PC-3 (cell line): ENCODE results near the gene TBC1D14. TPM values are rescaled to one million over a fixed set of nuclear protein-coding genes. Genes with fewer than 3 reads are reported as not detected.

Experiments used
- ATAC-seq: fragments of 200-7000 bp; cut with Tn5 transposase; 2 replicates; pipeline ENCODE4 v1.9.1; 2020; ENCODE audit warnings: mild to moderate bottlenecking, moderate library complexity
- BruUV-seq: library from RNA; stranded (reverse); fragments of 400-500 nt; replicated peaks from 2 replicates; lab custom pipeline; 2021; lab: Mats Ljungman, UMichigan
- CTCF ChIA-PET: fragments of 300-600 bp; sonication (Branson Sonifier 250); formaldehyde crosslinking; loops from one replicate; lab custom pipeline; 2022; ENCODE audit warnings: antibody characterized with exemption; lab: Charles Lee
- POLR2A ChIA-PET: fragments of 300-600 bp; sonication (Branson Sonifier 250); formaldehyde crosslinking; loops from one replicate; lab custom pipeline; 2022; ENCODE audit warnings: antibody characterized with exemption; ENCODE audit not compliant: unreplicated experiment; lab: Charles Lee
- DNase-seq: peaks from one replicate; pipeline ENCODE4 v3.0.0-alpha.2; 2015
- H2AFZ ChIP-seq: fragments of 300-600 bp; sonication (generic); 2 replicates; pipeline ENCODE4 v1.6.0; 2016; ENCODE audit warnings: antibody characterized with exemption, low read length
- H3F3A ChIP-seq: fragments of 300-600 bp; sonication (generic); one replicate; pipeline ENCODE4 v1.6.0; 2017; ENCODE audit warnings: antibody characterized with exemption, low read length, control low read depth, mild to moderate bottlenecking; ENCODE audit not compliant: unreplicated experiment
- H3K27ac ChIP-seq: fragments of 300-600 bp; sonication (generic); 2 replicates; pipeline ENCODE4 v1.5.1; 2016; ENCODE audit warnings: mild to moderate bottlenecking, low read length
- H3K27me3 ChIP-seq: fragments of 300-600 bp; sonication (generic); 2 replicates; pipeline ENCODE4 v1.6.1; 2016; ENCODE audit warnings: low read length, mixed read lengths
- H3K36me3 ChIP-seq: fragments of 300-600 bp; sonication (generic); 2 replicates; pipeline ENCODE4 v1.6.1; 2016; ENCODE audit warnings: low read depth, mixed run types, low read length, mixed read lengths
- H3K4me1 ChIP-seq: fragments of 300-600 bp; sonication (generic); 2 replicates; pipeline ENCODE4 v1.5.1; 2016; ENCODE audit warnings: low read length; ENCODE audit not compliant: insufficient read depth
- H3K4me2 ChIP-seq: fragments of 300-600 bp; sonication (generic); 2 replicates; pipeline ENCODE4 v1.6.0; 2016; ENCODE audit warnings: low read length
- H3K4me3 ChIP-seq: fragments of 300-600 bp; sonication (generic); 2 replicates; pipeline ENCODE4 v1.5.1; 2016; ENCODE audit warnings: mild to moderate bottlenecking, low read length, mixed read lengths
- H3K79me2 ChIP-seq: fragments of 300-600 bp; sonication (generic); 2 replicates; pipeline ENCODE4 v1.6.1; 2017; ENCODE audit warnings: low read length, mixed read lengths
- H3K9ac ChIP-seq: fragments of 300-600 bp; sonication (generic); 2 replicates; pipeline ENCODE4 v1.6.0; 2016; ENCODE audit warnings: mild to moderate bottlenecking, low read length
- H3K9me2 ChIP-seq: fragments of 300-600 bp; sonication (generic); replicated peaks from 2 replicates; pipeline ENCODE4 v1.6.1; 2016; ENCODE audit warnings: mixed run types, low read length, mixed read lengths
- H3K9me3 ChIP-seq: fragments of 300-600 bp; sonication (generic); 2 replicates; pipeline ENCODE4 v1.6.1; 2016; ENCODE audit warnings: low read length, mixed read lengths
- H4K20me1 ChIP-seq: fragments of 300-600 bp; sonication (generic); 2 replicates; pipeline ENCODE4 v1.6.1; 2016; ENCODE audit warnings: low read length, mixed read lengths
- EZH2 ChIP-seq: fragments of 300-600 bp; sonication (generic); IDR thresholded peaks from one replicate; pipeline ENCODE4 v1.6.1; 2017; ENCODE audit warnings: antibody characterized with exemption, mild to moderate bottlenecking, low read length; ENCODE audit not compliant: unreplicated experiment
- EZH2phosphoT487 ChIP-seq: fragments of 300-600 bp; sonication (generic); IDR thresholded peaks from 2 replicates; pipeline ENCODE4 v1.6.1; 2018; ENCODE audit warnings: mild to moderate bottlenecking, antibody characterized with exemption, low read length, borderline replicate concordance
- intact Hi-C: fragments of 100-400 bp; cut with micrococcal nuclease; formaldehyde crosslinking; loops from 2 replicates; pipeline ENCODE4 v1.9.0; 2023
- total RNA-seq: library from RNA; depleted of rRNA; stranded (reverse); fragments of >200 nt; gene quantifications from 2 replicates; pipeline ENCODE4 v1.2.3, GENCODE V29; 2014
- TF ChIP-seq, protein P1 (sequence below): fragments of 300-600 bp; sonication (generic); conservative IDR thresholded peaks from 2 replicates; pipeline ENCODE4 v1.5.1; 2017; ENCODE audit warnings: antibody characterized with exemption, low read depth, mild to moderate bottlenecking, low read length

Gene TBC1D14
- total RNA-seq, 1 experiment from 2014 or later: 33.0 TPM

- H3K9me2 ChIP-seq: no peaks in the 10 kb centered on the region
- intact Hi-C loops: loop anchor here (5.0 kb wide), 1 partner anchor 80 kb away; no protein-coding TSS in a partner anchor
Measured at GRCh38 chr4:7067126-7067451, 157.5 kb downstream of the TBC1D14 start.

DNA sequence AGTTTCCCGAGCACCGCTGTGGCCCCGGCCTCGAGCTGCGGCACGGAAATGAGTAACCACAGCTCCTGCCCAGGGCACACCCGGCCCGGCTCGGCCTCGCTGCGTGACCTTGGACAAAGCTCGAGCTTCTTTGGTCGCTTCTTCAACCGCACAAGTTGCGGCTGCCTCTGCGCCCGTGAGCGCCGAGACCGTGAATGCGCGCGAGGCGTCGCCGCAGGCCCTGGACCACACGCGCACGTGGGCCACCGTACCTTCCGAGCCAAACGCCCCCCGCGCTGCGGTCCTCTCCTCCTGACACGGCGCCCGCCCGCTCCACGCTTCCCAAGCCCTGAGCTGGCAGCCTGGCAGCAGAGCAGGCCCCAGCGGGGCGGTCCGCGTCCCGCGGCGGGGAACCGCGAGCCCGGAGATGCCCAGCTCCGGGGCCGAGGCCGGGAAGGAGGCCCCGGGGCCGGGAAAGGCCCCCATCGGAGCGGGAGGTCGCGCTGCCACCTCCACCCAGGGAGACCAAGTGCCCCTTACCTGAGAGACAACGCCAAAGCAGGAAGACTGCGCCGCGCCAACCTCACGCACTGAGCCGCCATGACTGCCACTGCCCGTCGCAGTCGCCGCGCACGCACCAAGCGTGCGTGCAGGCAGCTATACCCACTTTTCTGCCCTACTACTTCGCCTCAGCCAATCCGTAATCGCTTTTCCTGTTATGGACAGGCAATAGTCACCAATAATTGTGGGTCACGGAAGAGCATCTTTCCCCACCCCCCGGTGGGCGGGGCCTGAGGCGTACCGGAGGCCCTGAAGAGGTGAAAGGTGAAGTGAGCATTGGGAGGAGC is 158.0 kb downstream of the TBC1D14 start, which contains the start of gene GRPEL1:
TSS of gene GRPEL1 (minus strand) at position 613 of the 827 bp plus-strand sequence. CDS start at position 581, 32 bp downstream.
- peak within 1 kb of the TSS; percentile 80 for H2AFZ ChIP-seq
- peaks cover 52% of the 10 kb centered on the region for H3K79me2 ChIP-seq
- H3K4me3 ChIP-seq: peak within 1 kb of the TSS; percentile 96
- H4K20me1 ChIP-seq: peaks cover 40% of the 10 kb centered on the region
- TF ChIP-seq EZH2phosphoT487 (no peak), EZH2 (no peak)
- TF ChIP-seq, protein P1, sequence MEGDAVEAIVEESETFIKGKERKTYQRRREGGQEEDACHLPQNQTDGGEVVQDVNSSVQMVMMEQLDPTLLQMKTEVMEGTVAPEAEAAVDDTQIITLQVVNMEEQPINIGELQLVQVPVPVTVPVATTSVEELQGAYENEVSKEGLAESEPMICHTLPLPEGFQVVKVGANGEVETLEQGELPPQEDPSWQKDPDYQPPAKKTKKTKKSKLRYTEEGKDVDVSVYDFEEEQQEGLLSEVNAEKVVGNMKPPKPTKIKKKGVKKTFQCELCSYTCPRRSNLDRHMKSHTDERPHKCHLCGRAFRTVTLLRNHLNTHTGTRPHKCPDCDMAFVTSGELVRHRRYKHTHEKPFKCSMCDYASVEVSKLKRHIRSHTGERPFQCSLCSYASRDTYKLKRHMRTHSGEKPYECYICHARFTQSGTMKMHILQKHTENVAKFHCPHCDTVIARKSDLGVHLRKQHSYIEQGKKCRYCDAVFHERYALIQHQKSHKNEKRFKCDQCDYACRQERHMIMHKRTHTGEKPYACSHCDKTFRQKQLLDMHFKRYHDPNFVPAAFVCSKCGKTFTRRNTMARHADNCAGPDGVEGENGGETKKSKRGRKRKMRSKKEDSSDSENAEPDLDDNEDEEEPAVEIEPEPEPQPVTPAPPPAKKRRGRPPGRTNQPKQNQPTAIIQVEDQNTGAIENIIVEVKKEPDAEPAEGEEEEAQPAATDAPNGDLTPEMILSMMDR: no peak; the same call in 1 of the 2 replicates
- H3K27ac ChIP-seq: peak within 1 kb of the TSS; percentile 72
- intact Hi-C loops: loop anchor here (5.0 kb wide), 1 partner anchor 80 kb away; no protein-coding TSS in a partner anchor
- H3K9ac ChIP-seq: peak within 1 kb of the TSS; percentile 98
- H3F3A ChIP-seq: no peaks in the 10 kb centered on the region
- no peaks in the 10 kb centered on the region for H3K9me2 ChIP-seq
- peak; percentile 99 for DNase-seq
- H3K27me3 ChIP-seq: no peaks in the 10 kb centered on the region
- no peaks in the 10 kb centered on the region for H3K9me3 ChIP-seq
- POLR2A ChIA-PET: interaction anchor here (0.5 to 1.0 kb wide), 6 partner anchors 25 to 1701 kb away, joined by 4 to 14 read pairs (median 5); a partner anchor contains a TSS
- H3K36me3 ChIP-seq: peaks cover 24% of the 10 kb centered on the region
- H3K4me1 ChIP-seq: peaks cover 17% of the 10 kb centered on the region; the same call in 1 of the 2 replicates
- peak within 1 kb of the TSS; percentile 98 for H3K4me2 ChIP-seq
- BruUV-seq: no TSS peak
- CTCF ChIA-PET: interaction anchor here (0.5 to 1.3 kb wide), 4 partner anchors 24 to 390 kb away, joined by 3 to 7 read pairs (median 3); partner anchors contain the start of gene TADA2B
- ATAC-seq: peak; percentile 86

More at GRCh38 chr4:7067126-7067451, 157.5 kb downstream of the TBC1D14 start:
- Histone ChIP-seq H3K36me3 (peaks cover 25% of the 10 kb centered on the region), H3K27me3 (no peaks in the 10 kb centered on the region), H4K20me1 (peaks cover 41% of the 10 kb centered on the region), H3K9ac (peak overlapping the region; percentile 98), H3K9me3 (no peaks in the 10 kb centered on the region), H3K4me3 (peak overlapping the region; percentile 96), H2AFZ (no peak overlapping the region), H3K4me2 (peak overlapping the region; percentile 95), H3F3A (no peaks in the 10 kb centered on the region), H3K27ac (no peak overlapping the region; the same call in 1 of the 2 replicates), H3K4me1 (peaks cover 17% of the 10 kb centered on the region; the same call in 1 of the 2 replicates), H3K79me2 (peaks cover 52% of the 10 kb centered on the region)
- ATAC-seq: no peak
- TF ChIP-seq EZH2: no peak
- no peak for TF ChIP-seq EZH2phosphoT487
- TF ChIP-seq, protein P1: no peak
- no peak for DNase-seq
- POLR2A ChIA-PET: no interaction called here
- CTCF ChIA-PET: interaction anchor here (1.3 kb wide), 1 partner anchor 25 kb away, joined by 7 read pairs; a partner anchor contains a TSS
- TSS peak; percentile 46 for BruUV-seq
